ENCODE results near the gene OR5M11.
"Not testable (repeated sequence)": the region's sequence is repeated elsewhere in the genome, so short reads cannot be mapped to it uniquely, and the experiment has no call there.

Gene OR5M11

DNA sequence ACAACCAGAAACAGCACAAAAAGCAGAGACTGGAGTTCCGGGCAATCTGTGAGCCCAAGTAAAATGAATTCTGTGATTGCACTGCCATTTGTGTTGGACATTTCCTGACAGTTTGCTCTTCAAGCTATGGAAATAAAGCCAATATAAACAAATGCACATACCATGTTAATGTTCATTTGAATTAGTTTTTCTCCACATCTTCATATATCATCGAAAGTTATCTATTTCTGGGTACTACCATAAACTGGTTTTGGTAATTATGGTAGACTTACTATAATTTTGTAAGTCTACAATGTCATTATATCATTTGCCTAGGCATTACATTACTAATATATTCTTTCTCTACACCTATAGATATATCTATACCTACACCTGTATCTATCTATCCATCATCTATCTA is at the start of gene OR5M11:
Gene OR5M11, minus strand, starts transcription at position 101 of the 400 bp plus-strand sequence. Its CDS starts 0 bp downstream, at position 101.
- no peak within 1 kb of the TSS for H3K27ac Mint-ChIP-seq
- H3K4me3 Mint-ChIP-seq: no peak within 1 kb of the TSS
- peaks cover 7% of the 10 kb centered on the region for H3K27me3 Mint-ChIP-seq (ENCODE audit: low read depth, poor library complexity)
- H3K4me1 Mint-ChIP-seq: no peaks in the 10 kb centered on the region
- H3K36me3 Mint-ChIP-seq (ENCODE audit: low read depth): no peaks in the 10 kb centered on the region
- no peak for TF ChIP-seq CTCF (IDR thresholded peaks at IDR 0.05)
- no peak for DNase-seq
- H3K9me3 Mint-ChIP-seq: no peaks in the 10 kb centered on the region

DNA sequence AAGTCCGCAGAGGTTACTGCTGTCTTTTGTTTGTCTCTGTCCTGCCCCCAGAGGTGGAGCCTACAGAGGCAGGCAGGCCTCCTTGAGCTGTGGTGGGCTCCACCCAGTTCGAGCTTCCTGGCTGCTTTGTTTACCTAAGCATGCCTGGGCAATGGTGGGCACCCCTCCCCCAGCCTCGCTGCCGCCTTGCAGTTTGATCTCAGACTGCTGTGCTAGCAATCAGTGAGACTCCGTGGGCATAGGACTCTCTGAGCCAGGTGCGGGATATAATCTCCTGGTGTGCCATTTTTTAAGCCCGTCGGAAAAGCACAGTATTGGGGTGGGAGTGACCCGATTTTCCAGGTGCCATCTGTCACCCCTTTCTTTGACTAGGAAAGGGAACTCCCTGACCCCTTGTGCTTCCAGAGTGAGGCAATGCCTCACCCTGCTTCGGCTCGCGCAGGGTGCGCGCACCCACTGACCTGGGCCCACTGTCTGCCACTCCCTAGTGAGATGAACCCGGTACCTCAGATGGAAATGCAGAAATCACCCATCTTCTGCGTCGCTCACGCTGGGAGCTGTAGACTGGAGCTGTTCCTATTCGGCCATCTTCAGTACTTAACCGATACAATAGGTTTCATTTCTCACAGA is 49.1 kb upstream of the OR5M11 start:
- not testable (repeated sequence) for H3K36me3 Mint-ChIP-seq (ENCODE audit: low read depth); DNase-seq; H3K4me3 Mint-ChIP-seq; H3K27ac Mint-ChIP-seq; H3K4me1 Mint-ChIP-seq; H3K27me3 Mint-ChIP-seq (ENCODE audit: low read depth, poor library complexity)
- H3K9me3 Mint-ChIP-seq: peaks cover 31% of the 10 kb centered on the region

DNA sequence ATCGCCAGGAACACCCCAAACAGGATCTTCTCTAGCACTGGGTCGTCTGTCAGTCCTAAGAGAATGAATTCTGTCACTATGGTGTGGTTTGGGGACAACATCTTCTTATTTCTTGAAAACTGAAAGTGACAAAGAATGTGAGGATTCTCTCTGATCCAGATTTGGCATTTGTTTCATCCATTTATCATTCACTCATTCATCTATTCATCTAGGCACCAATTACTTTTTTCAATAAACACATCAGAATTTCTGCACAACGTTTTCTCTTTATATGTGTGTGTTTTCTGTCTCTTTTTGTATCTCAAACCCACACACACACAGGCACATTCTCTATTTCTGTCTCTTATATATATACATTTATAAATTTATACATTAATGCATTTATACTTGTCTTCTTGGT is 34.6 kb upstream of the OR5M11 start, which contains the start of gene OR5M10:
Gene OR5M10, minus strand, starts transcription at position 101 of the 400 bp plus-strand sequence. Its CDS starts 0 bp downstream, at position 101.
- no peak within 1 kb of the TSS for H3K27ac Mint-ChIP-seq
- peaks cover 2% of the 10 kb centered on the region for H3K27me3 Mint-ChIP-seq (ENCODE audit: low read depth, poor library complexity)
- H3K4me1 Mint-ChIP-seq: no peaks in the 10 kb centered on the region
- H3K36me3 Mint-ChIP-seq (ENCODE audit: low read depth): no peaks in the 10 kb centered on the region
- H3K9me3 Mint-ChIP-seq: peaks cover 4% of the 10 kb centered on the region
- H3K4me3 Mint-ChIP-seq: no peak within 1 kb of the TSS
- TF ChIP-seq CTCF (IDR thresholded peaks at IDR 0.05): no peak
- no peak for DNase-seq

- TF ChIP-seq CTCF (IDR thresholded peaks at IDR 0.05): no peak
- DNase-seq: no peak
- Mint-ChIP-seq H3K9me3 (peaks cover 3% of the 10 kb centered on the region), H3K27me3 (ENCODE audit: low read depth, poor library complexity) (no peaks in the 10 kb centered on the region), H3K4me1 (no peaks in the 10 kb centered on the region), H3K27ac (no peak overlapping the region), H3K36me3 (ENCODE audit: low read depth) (no peaks in the 10 kb centered on the region), H3K4me3 (no peak overlapping the region)
Measured at GRCh38 chr11:56558574-56558973, 15.5 kb upstream of the OR5M11 start.

DNA sequence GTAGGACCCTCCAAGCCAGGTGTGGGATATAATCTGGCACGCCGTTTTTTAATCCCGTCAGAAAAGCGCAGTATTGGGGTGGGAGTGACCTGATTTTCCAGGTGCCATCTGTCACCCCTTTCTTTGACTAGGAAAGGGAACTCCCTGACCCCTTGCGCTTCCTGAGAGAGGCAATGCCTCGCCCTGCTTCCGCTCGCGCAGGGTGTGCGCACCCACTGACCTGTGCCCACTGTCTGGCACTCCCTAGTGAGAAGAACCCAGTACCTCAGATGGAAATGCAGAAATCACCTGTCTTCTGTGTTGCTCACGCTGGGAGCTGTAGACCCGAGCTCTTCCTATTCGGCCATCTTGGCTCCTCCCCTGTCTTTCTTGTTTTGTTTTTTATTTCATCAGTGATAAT is 11.6 kb upstream of the OR5M11 start:
- not testable (repeated sequence) for DNase-seq; H3K27me3 Mint-ChIP-seq (ENCODE audit: low read depth, poor library complexity); H3K27ac Mint-ChIP-seq; H3K4me1 Mint-ChIP-seq; H3K36me3 Mint-ChIP-seq (ENCODE audit: low read depth); H3K4me3 Mint-ChIP-seq
- H3K9me3 Mint-ChIP-seq: peaks cover 16% of the 10 kb centered on the region

- Mint-ChIP-seq H3K27ac (no peak overlapping the region), H3K36me3 (ENCODE audit: low read depth) (no peaks in the 10 kb centered on the region), H3K27me3 (ENCODE audit: low read depth, poor library complexity) (peaks cover 7% of the 10 kb centered on the region), H3K9me3 (no peaks in the 10 kb centered on the region), H3K4me1 (no peaks in the 10 kb centered on the region), H3K4me3 (no peak overlapping the region)
- no peak for TF ChIP-seq CTCF (IDR thresholded peaks at IDR 0.05)
- DNase-seq: no peak
Measured at GRCh38 chr11:56545531-56545930, 2.5 kb upstream of the OR5M11 start.

GRCh38 chr11:56543739-56544138 is 682 bp upstream of the OR5M11 start:
- Mint-ChIP-seq H3K27me3 (ENCODE audit: low read depth, poor library complexity) (peaks cover 7% of the 10 kb centered on the region), H3K27ac (no peak overlapping the region), H3K9me3 (no peaks in the 10 kb centered on the region), H3K4me1 (no peaks in the 10 kb centered on the region), H3K36me3 (ENCODE audit: low read depth) (no peaks in the 10 kb centered on the region), H3K4me3 (no peak overlapping the region)
- TF ChIP-seq CTCF (IDR thresholded peaks at IDR 0.05): no peak
- DNase-seq: no peak
